H1 (cell line): Measurements from ENCODE around the gene CRAT. TPM values are rescaled to one million over a fixed set of nuclear protein-coding genes. Genes with fewer than 3 reads are reported as not detected.

Source experiments
- FOSL1 ChIP-seq: IDR thresholded peaks from 2 replicates; pipeline ENCODE4 v1.6.1; 2011; ENCODE audit warnings: mild to moderate bottlenecking, low read depth, low read length, moderate library complexity; ENCODE audit not compliant: insufficient read depth
- JUN ChIP-seq: IDR thresholded peaks from 2 replicates; pipeline ENCODE4 v1.6.1; 2011; ENCODE audit warnings: low read depth, mild to moderate bottlenecking, improper control_type of control experiment, low read length
- KDM1A ChIP-seq: fragments of 200-600, 300-600 bp; sonication (generic); IDR thresholded peaks from 2 replicates; pipeline ENCODE4 v1.7.1; 2016; ENCODE audit warnings: mild to moderate bottlenecking, low read length, borderline replicate concordance
- NANOG ChIP-seq: IDR thresholded peaks from 2 replicates; pipeline ENCODE4 v1.6.1; 2011; ENCODE audit warnings: low read length, low read depth, mild to moderate bottlenecking, inconsistent platforms; ENCODE audit not compliant: insufficient read depth, poor library complexity, severe bottlenecking
- POLR2AphosphoS5 ChIP-seq: IDR thresholded peaks from 2 replicates; pipeline ENCODE4 v1.6.1; 2011; ENCODE audit warnings: low read depth, low read length
- SIN3A ChIP-seq, 2 experiments: IDR thresholded peaks in 1 of 2; conservative IDR thresholded peaks in 1 of 2; 2 replicates each; pipeline ENCODE4 v1.6.1; 2011 to 2012; ENCODE audit warnings: low read length in 2 of 2, improper control_type of control experiment in 1 of 2, low read depth in 1 of 2, mild to moderate bottlenecking in 1 of 2
- SUZ12 ChIP-seq: fragments of 200-600 bp; sonication (generic); IDR thresholded peaks from 2 replicates; pipeline ENCODE4 v1.6.1; 2012; ENCODE audit warnings: mild to moderate bottlenecking, inconsistent platforms, low read length, moderate library complexity, mixed read lengths
- TCF12 ChIP-seq: IDR thresholded peaks from 2 replicates; pipeline ENCODE4 v1.6.1; 2011; ENCODE audit warnings: low read depth, mild to moderate bottlenecking, low read length
- polyA plus RNA-seq, 7 experiments: library from polyadenylated mRNA; depleted of rRNA in 3 of 7; stranded (reverse) in 5 of 7; unstranded in 2 of 7; fragments of >200 nt in 5 of 7; fragments of 200-250 nt in 2 of 7; gene quantifications; 1 replicate in 5 of 7; 2 replicates in 1 of 7; 4 replicates in 1 of 7; pipeline versions ENCODE4 v1.2.1 to v1.2.3, GENCODE V29; 2011 to 2013; ENCODE audit warnings: missing spikeins in 2 of 7, mixed read lengths in 2 of 7
- total RNA-seq: library from RNA; stranded (reverse); fragmentation: NEBNext Ultra II Directional; extraction: Animal tissue kit (Norgen Biotek cat#: 25700); gene quantifications from 2 replicates; pipeline ENCODE4 v1.2.1, GENCODE V29; 2021
- TF ChIP-seq, protein P1 (sequence below): fragments of 300-600 bp; sonication (generic); IDR thresholded peaks from 2 replicates; pipeline ENCODE4 v1.7.1; 2012; ENCODE audit warnings: low read length, moderate library complexity, mild to moderate bottlenecking, inconsistent platforms; ENCODE audit not compliant: insufficient replicate concordance

CRAT gene
- total and polyA plus RNA-seq, 2 of the 8 experiments (the other 6 are each of a cell fraction or from before 2014, with no cell fraction given): 8.2 to 17.3 TPM

DNA sequence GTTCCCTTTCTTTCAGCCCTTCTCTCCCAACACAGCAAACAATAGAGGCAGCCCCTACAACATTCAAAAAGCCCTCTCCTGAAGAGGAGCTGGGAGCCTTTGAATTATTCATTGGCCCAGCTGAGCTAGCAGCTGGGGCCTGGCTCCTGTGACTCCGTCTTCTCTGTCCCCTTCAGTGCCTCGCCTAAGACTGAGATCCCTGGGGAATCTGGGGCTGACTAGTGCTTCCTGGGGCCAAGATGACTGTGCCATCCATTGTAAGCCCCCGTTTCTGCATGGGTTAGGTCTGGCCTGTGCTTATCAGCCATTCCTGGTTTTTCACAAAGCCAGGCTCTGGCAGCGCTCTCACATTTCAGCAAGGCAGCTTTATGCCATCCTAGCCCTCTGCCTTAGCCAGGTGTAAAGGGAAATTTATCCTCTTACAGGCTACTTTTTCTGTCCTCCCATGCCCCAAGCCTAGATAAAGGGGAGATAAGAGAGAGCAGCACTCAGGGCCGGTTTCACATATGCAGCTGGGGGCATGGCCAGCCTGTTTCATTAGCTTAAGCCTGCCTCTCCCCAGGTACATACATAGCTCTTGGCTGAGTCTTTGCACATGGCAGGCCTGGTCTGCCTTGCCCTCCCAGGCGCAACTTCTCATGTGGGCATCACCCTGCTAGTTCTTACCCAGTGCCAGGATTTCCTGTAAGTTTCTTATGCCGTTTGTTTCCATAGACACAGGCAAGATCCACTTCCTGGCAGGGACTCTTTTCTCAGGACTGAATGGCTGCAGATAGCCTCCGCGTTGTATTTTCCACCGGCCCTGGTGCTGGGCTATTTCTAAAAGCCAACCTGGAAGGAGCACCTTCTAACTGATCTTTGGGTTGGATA, 16.4 kb upstream of the CRAT start (continued):
- TF ChIP-seq KDM1A (no peak), TCF12 (peak; percentile 77; the same call in 1 of the 2 replicates), JUN (no peak), FOSL1 (no peak), SIN3A (conservative IDR thresholded peaks at IDR 0.05 in 1 of 2, IDR thresholded peaks at IDR 0.05 in 1 of 2; ENCODE audit: low read depth in 1 of 2, low read length in 2 of 2) (peak; percentile 85 to 87; a peak in 3 of 4 replicates), SUZ12 (no peak), POLR2AphosphoS5 (peak; percentile 44; the same call in 1 of the 2 replicates), NANOG (peak; percentile 80)
- TF ChIP-seq, protein P1, sequence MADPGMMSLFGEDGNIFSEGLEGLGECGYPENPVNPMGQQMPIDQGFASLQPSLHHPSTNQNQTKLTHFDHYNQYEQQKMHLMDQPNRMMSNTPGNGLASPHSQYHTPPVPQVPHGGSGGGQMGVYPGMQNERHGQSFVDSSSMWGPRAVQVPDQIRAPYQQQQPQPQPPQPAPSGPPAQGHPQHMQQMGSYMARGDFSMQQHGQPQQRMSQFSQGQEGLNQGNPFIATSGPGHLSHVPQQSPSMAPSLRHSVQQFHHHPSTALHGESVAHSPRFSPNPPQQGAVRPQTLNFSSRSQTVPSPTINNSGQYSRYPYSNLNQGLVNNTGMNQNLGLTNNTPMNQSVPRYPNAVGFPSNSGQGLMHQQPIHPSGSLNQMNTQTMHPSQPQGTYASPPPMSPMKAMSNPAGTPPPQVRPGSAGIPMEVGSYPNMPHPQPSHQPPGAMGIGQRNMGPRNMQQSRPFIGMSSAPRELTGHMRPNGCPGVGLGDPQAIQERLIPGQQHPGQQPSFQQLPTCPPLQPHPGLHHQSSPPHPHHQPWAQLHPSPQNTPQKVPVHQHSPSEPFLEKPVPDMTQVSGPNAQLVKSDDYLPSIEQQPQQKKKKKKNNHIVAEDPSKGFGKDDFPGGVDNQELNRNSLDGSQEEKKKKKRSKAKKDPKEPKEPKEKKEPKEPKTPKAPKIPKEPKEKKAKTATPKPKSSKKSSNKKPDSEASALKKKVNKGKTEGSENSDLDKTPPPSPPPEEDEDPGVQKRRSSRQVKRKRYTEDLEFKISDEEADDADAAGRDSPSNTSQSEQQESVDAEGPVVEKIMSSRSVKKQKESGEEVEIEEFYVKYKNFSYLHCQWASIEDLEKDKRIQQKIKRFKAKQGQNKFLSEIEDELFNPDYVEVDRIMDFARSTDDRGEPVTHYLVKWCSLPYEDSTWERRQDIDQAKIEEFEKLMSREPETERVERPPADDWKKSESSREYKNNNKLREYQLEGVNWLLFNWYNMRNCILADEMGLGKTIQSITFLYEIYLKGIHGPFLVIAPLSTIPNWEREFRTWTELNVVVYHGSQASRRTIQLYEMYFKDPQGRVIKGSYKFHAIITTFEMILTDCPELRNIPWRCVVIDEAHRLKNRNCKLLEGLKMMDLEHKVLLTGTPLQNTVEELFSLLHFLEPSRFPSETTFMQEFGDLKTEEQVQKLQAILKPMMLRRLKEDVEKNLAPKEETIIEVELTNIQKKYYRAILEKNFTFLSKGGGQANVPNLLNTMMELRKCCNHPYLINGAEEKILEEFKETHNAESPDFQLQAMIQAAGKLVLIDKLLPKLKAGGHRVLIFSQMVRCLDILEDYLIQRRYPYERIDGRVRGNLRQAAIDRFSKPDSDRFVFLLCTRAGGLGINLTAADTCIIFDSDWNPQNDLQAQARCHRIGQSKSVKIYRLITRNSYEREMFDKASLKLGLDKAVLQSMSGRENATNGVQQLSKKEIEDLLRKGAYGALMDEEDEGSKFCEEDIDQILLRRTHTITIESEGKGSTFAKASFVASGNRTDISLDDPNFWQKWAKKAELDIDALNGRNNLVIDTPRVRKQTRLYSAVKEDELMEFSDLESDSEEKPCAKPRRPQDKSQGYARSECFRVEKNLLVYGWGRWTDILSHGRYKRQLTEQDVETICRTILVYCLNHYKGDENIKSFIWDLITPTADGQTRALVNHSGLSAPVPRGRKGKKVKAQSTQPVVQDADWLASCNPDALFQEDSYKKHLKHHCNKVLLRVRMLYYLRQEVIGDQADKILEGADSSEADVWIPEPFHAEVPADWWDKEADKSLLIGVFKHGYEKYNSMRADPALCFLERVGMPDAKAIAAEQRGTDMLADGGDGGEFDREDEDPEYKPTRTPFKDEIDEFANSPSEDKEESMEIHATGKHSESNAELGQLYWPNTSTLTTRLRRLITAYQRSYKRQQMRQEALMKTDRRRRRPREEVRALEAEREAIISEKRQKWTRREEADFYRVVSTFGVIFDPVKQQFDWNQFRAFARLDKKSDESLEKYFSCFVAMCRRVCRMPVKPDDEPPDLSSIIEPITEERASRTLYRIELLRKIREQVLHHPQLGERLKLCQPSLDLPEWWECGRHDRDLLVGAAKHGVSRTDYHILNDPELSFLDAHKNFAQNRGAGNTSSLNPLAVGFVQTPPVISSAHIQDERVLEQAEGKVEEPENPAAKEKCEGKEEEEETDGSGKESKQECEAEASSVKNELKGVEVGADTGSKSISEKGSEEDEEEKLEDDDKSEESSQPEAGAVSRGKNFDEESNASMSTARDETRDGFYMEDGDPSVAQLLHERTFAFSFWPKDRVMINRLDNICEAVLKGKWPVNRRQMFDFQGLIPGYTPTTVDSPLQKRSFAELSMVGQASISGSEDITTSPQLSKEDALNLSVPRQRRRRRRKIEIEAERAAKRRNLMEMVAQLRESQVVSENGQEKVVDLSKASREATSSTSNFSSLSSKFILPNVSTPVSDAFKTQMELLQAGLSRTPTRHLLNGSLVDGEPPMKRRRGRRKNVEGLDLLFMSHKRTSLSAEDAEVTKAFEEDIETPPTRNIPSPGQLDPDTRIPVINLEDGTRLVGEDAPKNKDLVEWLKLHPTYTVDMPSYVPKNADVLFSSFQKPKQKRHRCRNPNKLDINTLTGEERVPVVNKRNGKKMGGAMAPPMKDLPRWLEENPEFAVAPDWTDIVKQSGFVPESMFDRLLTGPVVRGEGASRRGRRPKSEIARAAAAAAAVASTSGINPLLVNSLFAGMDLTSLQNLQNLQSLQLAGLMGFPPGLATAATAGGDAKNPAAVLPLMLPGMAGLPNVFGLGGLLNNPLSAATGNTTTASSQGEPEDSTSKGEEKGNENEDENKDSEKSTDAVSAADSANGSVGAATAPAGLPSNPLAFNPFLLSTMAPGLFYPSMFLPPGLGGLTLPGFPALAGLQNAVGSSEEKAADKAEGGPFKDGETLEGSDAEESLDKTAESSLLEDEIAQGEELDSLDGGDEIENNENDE: no peak
